ENCODE results near the gene OSBPL6. TPM values are rescaled to one million over a fixed set of nuclear protein-coding genes. Genes with fewer than 3 reads are reported as not detected.
A peak's percentile ranks its signal among the peaks of the same experiment; 100 is the strongest.

OSBPL6 gene
- total and polyA plus RNA-seq, 9 of the 15 experiments (the other 6 are each of a cell fraction or from before 2014, with no cell fraction given) = 3.4 to 12.7 (median 9.3) TPM

GRCh38 chr2:178413472-178414265, 219.4 kb downstream of the OSBPL6 start (continued):
- TF ChIP-seq SMAD4 (CRISPR knock-in tag; conservative IDR thresholded peaks at IDR 0.05) (no peak; the same call in none of the 2 replicates), FOXK2 (conservative IDR thresholded peaks at IDR 0.05 in 1 of 2, IDR thresholded peaks at IDR 0.05 in 1 of 2; ENCODE audit: low read depth in 2 of 2) (no peak), NFRKB (IDR thresholded peaks at IDR 0.05; ENCODE audit: low read depth) (no peak; the same call in 1 of the 2 replicates), RNF2 (IDR thresholded peaks at IDR 0.05) (no peak), HNRNPLL (IDR thresholded peaks at IDR 0.05; ENCODE audit: low read depth, low read length, poor library complexity, severe bottlenecking) (peak; percentile 38), HLTF (IDR thresholded peaks at IDR 0.05) (no peak; the same call in 1 of the 2 replicates), SRSF9 (IDR thresholded peaks at IDR 0.05; ENCODE audit: borderline replicate concordance, low read depth, low read length) (no peak), SIRT6 (IDR thresholded peaks at IDR 0.05; ENCODE audit: low read depth, low read length) (no peak), NFXL1 (CRISPR knock-in tag; IDR thresholded peaks at IDR 0.05) (no peak), PML (IDR thresholded peaks at IDR 0.05; ENCODE audit: low read length) (no peak), SNRNP70 (optimal IDR thresholded peaks at IDR 0.05; ENCODE audit: low read depth, low read length) (no peak), SMARCE1 (IDR thresholded peaks at IDR 0.05) (no peak), MECOM (CRISPR knock-in tag; IDR thresholded peaks at IDR 0.05) (no peak), HBP1 (CRISPR knock-in tag; IDR thresholded peaks at IDR 0.05) (no peak), CREB3L1 (IDR thresholded peaks at IDR 0.05; ENCODE audit: borderline replicate concordance, low read depth) (peak; percentile 52; the same call in 1 of the 2 replicates), GTF2B (IDR thresholded peaks at IDR 0.05; ENCODE audit: extremely low read depth, insufficient read length) (no peak), ZNF124 (CRISPR knock-in tag; IDR thresholded peaks at IDR 0.05) (no peak), XRCC3 (IDR thresholded peaks at IDR 0.05) (no peak), ELF4 (CRISPR knock-in tag; IDR thresholded peaks at IDR 0.05) (no peak), BRF1 (IDR thresholded peaks at IDR 0.05; ENCODE audit: borderline replicate concordance, extremely low read depth, insufficient read length) (no peak), RBM22 (IDR thresholded peaks at IDR 0.05; ENCODE audit: low read depth, low read length, poor library complexity, severe bottlenecking) (no peak)
- TF ChIP-seq, protein P1, sequence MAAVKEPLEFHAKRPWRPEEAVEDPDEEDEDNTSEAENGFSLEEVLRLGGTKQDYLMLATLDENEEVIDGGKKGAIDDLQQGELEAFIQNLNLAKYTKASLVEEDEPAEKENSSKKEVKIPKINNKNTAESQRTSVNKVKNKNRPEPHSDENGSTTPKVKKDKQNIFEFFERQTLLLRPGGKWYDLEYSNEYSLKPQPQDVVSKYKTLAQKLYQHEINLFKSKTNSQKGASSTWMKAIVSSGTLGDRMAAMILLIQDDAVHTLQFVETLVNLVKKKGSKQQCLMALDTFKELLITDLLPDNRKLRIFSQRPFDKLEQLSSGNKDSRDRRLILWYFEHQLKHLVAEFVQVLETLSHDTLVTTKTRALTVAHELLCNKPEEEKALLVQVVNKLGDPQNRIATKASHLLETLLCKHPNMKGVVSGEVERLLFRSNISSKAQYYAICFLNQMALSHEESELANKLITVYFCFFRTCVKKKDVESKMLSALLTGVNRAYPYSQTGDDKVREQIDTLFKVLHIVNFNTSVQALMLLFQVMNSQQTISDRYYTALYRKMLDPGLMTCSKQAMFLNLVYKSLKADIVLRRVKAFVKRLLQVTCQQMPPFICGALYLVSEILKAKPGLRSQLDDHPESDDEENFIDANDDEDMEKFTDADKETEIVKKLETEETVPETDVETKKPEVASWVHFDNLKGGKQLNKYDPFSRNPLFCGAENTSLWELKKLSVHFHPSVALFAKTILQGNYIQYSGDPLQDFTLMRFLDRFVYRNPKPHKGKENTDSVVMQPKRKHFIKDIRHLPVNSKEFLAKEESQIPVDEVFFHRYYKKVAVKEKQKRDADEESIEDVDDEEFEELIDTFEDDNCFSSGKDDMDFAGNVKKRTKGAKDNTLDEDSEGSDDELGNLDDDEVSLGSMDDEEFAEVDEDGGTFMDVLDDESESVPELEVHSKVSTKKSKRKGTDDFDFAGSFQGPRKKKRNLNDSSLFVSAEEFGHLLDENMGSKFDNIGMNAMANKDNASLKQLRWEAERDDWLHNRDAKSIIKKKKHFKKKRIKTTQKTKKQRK (IDR thresholded peaks at IDR 0.05; ENCODE audit: borderline replicate concordance, low read depth, low read length) = no peak; the same call in 1 of the 2 replicates
